GM21825 (cell line): ENCODE results near the gene CAPN1.

ENCODE experiments used
- ATAC-seq: cut with Tn5 transposase; IDR thresholded peaks from one replicate; pipeline ENCODE4 v1.9.1; 2021; ENCODE audit warnings: mild to moderate bottlenecking, moderate library complexity; ENCODE audit not compliant: unreplicated experiment

CAPN1 gene

DNA sequence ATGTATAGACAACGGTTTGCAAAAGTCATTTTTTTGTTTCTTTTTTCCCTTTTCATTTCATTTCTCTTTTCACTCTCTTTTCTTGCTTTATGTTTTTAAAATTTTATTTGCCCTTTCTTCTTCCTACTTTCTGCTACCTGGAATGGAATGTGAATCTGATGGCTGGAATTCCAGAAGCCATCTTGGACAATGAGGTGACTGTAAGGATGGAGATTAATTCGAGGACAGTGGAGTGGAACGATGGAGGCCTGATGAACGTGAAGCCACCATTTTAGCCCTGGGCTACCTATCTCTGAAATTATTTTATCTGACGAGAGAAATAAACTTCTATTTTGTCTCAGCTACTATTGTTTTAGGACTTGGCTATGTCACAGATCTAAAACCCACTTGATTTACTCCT lies 77.3 kb downstream of the CAPN1 start:
- no peak for ATAC-seq

DNA sequence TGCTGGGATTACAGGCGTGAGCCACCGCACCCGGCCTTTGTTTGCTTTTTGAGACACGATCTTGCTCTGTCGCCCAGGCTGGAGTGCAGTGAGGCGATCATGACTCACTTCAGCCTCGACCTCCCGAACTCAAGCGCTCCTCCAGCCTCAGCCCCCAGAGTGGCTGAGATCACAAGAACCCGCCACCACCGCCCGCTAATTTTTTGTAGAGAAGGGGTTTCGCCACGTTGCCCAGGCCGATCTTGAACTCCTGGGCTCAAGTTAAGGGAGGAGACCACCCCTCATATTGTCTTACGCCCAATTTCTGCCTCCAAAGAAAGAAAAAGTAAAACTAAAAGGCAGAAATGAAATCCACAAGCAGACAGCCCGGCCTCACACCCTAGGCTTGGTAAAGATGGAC lies 78.6 kb downstream of the CAPN1 start:
- ATAC-seq = no peak

DNA sequence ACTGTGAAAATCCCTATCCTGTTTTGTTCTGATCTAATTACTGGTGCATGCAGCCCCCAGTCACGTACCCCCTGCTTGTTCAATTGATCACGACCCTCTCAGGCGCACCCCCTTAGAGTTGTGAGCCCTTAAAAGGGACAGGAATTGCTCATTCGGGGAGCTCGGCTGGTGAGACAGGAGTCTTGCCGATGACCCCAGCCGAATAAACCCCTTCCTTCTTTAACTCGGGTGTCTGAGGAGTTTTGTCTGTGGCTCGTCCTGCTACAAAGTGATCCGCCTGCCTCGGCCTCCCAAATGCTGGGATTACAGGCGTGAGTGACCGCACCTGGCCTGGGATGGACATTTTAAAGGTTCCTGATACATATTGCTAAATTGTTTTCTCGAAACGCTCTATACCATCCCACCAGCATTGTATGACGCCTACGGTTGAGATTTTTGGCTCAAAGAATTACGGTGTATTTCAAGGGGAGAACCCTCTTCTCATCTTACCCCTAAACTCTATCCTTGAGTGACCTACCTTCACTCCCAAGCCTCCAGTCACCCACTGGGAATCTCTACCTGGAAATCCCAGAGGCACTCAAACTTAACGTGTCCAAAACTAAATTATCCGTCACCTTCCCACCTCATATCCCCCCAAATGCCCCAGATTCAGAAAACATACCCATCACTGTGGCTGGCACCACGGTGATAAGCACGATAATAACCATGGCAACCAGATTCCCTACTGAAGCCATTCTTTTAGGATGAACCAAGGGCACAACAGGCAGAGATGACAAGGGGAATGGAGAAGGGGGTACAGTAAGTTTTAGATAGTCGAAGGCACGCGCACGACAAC lies 79.2 kb downstream of the CAPN1 start:
- no peak for ATAC-seq
